Activated T-cell treated with anti-CD3 and anti-CD28 coated beads for 1 hour (primary cell): ENCODE measurements around the gene PTPRT.
"Not testable (repeated sequence)": the region's sequence is repeated elsewhere in the genome, so short reads cannot be mapped to it uniquely, and the experiment has no call there.

Experiments
- DNase-seq: peaks from one replicate; pipeline ENCODE4 v3.0.0-alpha.2; 2020; ENCODE audit warnings: low read depth

Gene PTPRT

GRCh38 chr20:42910808-42911207 lies 278.9 kb downstream of the PTPRT start:
- DNase-seq: not testable (repeated sequence)

GRCh38 chr20:42907730-42908129 lies 282.0 kb downstream of the PTPRT start:
- DNase-seq: no peak

GRCh38 chr20:42906120-42906519 lies 283.6 kb downstream of the PTPRT start:
- no peak for DNase-seq

DNA sequence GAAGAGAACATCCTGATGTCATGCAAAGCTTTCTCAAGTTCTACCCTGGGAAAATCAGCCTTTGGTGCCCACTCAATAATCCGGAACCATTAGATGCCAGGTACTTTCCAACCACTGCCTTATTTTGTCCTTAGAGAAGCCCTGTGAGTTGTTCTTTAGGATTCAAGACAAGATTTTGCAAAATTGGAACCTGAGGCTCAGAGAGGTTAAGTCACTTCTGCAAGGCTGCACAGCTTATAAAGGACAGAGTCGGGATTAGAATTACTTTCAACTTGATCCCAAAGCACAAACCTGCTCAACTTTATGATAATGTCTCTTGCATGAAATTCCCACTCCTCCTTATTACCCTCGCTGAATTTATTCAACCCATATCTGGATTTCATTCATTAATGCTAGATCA lies 287.2 kb downstream of the PTPRT start:
- no peak for DNase-seq

DNA sequence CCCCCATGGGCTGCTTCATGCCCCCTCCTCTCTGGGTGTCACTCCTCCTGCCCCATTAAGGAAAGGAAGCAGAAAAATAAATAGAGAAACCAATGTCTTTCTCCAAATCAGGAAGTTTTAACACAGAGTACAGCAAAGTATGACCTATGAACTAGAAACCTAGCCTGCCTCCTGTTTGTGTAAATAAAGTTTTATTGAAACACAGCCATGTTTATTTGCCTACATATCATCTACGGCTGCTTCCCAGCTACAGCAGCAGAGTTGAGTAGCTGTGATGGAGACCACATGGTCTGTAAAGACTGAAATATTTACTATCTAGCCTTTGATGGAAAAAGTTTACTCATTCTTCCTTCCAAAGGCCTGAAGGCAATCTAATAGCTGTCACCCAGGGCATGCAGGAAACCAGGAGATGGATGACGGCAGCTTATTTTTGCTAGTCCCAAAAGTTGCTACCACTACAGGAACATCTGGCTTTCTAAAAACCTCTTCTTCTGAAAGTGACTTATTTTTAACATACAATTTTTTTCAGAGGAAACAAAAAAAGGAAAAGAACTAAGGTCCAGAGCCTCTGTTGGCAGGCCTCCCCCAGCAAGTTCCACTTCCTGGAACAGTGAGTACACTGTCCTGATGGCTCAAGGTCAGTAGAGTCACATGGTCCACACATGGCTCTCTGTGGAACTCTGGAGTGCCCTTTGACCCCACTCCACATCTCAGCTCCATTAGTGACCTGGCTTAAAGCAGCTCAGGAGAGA lies 287.8 kb downstream of the PTPRT start:
- no peak for DNase-seq

GRCh38 chr20:42900764-42901163 lies 288.9 kb downstream of the PTPRT start:
- not testable (repeated sequence) for DNase-seq

GRCh38 chr20:42895020-42895419 lies 294.7 kb downstream of the PTPRT start:
- no peak for DNase-seq

- DNase-seq: no peak
These were observed 295.2 kb downstream of the PTPRT start for GRCh38 chr20:42894483-42894882.

GRCh38 chr20:42889517-42889916 lies 300.2 kb downstream of the PTPRT start:
- DNase-seq: no peak

DNA sequence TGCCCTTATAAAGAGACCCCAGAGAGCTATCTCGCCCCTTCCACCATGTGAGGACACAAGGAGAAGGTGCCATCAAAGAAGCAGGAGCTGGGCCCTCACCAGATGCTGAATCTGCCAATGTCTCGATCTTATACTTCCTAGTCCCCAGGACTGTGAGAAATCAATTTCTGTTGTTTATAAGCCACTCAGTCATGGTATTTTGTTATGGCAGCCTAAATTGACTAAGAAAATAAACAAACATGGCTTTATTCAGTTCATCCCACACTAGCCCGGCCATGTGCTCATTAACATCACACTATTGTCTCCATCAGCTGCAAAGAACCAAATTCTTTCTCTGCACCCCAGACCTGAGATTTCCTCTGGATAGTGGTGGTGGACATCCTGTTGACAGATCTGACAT lies 302.4 kb downstream of the PTPRT start:
- DNase-seq: no peak

- DNase-seq: no peak
These were observed 302.9 kb downstream of the PTPRT start for GRCh38 chr20:42886801-42887200.

DNA sequence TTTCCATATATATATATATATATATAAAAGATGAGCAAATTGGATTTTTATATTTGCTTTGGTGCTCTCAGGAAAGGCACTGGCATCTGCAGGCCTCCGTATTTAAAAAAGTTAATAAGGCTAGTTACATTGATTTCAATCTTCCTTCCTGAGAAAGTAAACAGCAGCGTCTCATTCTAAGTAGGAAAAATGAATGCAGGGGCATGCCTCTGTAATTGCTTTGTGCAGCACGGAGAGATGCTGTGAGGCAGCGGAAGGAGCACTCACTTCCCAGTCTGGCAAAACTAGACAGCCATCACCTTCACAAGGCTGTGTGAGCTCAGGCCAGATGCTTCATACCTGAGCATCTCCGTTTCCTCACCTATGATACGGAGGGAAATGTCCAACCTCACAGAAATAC lies 303.7 kb downstream of the PTPRT start:
- no peak for DNase-seq

DNA sequence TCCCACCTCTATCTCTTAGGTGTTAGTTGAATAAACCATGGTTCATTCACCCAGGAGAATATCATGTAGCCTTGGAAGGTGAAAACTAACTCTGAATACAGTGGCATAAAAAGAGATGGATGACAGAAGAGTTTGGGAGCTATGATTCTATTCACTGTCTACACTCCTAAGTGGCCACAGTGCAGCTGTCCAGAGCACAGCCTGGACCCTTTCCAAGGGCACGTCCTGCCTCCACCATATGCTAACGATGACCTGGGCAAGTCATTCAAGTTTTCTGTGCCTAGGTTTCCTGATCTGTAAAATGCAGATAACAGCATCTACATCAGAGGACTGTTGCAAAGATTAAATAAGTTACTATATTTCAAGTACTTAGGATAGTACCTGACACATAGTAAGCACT lies 314.1 kb downstream of the PTPRT start:
- no peak for DNase-seq

DNA sequence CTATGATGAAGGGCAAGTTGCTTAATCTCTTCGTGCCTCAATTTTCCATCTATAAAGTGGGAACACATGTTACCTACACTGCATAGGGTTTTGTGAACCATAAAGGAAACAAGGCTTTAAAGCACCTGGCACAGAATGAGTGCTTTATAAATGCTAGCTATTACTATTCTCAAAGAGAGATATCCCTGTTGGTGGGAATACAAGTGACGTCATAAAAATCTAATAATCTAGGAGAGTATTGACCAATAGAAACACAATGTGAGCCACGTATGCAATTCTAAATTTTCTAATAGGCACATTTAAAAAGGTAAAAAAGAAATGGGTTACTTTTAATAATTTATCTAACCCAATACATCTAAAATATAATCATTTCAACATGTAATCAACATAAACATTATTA lies 316.4 kb downstream of the PTPRT start:
- DNase-seq: no peak

DNA sequence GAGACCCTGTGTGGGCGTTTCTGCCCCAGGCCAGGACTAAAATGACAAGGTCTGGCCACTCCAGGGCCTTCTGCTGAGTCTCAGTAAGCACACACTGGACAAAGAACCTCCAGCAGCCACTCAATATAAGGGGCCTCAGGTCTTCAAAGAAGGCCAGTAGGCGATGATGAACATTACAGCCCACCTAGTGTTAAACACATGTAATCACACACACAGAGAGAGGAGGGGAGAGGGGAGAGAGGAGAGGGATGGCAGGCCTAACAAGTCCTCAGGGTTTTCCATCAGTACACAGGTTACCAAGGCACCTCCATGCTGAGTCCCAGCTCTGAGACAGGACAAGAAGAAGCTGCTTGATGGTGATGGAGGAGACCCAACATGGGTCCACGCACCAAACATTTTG lies 325.6 kb downstream of the PTPRT start:
- DNase-seq: no peak

- no peak for DNase-seq
These were observed 327.3 kb downstream of the PTPRT start for GRCh38 chr20:42862446-42862845.

DNA sequence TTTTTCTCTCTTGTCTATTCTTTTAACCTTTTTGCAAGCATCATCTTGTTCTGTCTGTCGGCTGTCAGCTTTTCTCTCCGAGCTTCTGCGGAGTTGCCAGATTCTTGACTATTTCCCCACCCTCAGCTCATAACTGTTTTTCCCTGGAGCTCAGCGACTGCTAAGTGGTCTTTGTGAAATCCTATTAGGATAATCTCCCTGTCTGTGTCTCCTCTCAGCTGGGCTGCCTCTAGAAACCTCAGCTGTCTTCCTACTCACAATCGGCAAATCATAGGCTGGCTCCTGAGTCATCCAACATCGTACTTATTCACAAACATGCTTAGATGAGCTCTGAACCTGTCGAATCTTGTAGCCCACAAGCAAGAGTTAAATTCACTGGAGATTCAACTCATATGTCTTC lies 332.3 kb downstream of the PTPRT start:
- DNase-seq: no peak

- no peak for DNase-seq
These were observed 333.8 kb downstream of the PTPRT start for GRCh38 chr20:42855896-42856295.

GRCh38 chr20:42852691-42853090 lies 337.0 kb downstream of the PTPRT start:
- no peak for DNase-seq

GRCh38 chr20:42846784-42847490 lies 342.8 kb downstream of the PTPRT start:
- DNase-seq: no peak

- no peak for DNase-seq
These were observed 345.0 kb downstream of the PTPRT start for GRCh38 chr20:42844751-42845150.

GRCh38 chr20:42837456-42837855 lies 352.2 kb downstream of the PTPRT start:
- no peak for DNase-seq

GRCh38 chr20:42836339-42836738 lies 353.4 kb downstream of the PTPRT start:
- no peak for DNase-seq

- no peak for DNase-seq
These were observed 381.8 kb downstream of the PTPRT start for GRCh38 chr20:42807876-42808275.
